ENCODE results near the gene SCARF2. TPM values are rescaled to one million over a fixed set of nuclear protein-coding genes. Genes with fewer than 3 reads are reported as not detected.
"Not testable (repeated sequence)": the region's sequence is repeated elsewhere in the genome, so short reads cannot be mapped to it uniquely, and the experiment has no call there.

SCARF2 gene
- polyA plus RNA-seq, 12 donors: 8.8 to 23.4 (median 13.0) TPM; not detected in 1

GRCh38 chr22:20464912-20465758 lies 27.5 kb upstream of the SCARF2 start:
- no peak for DNase-seq

GRCh38 chr22:20464096-20464614 lies 26.5 kb upstream of the SCARF2 start:
- no peak for DNase-seq

GRCh38 chr22:20463324-20464095 lies 25.9 kb upstream of the SCARF2 start:
- no peak for DNase-seq

GRCh38 chr22:20459862-20460261 lies 22.2 kb upstream of the SCARF2 start:
- no peak for DNase-seq

GRCh38 chr22:20459152-20459542 lies 21.5 kb upstream of the SCARF2 start:
- DNase-seq: no peak

GRCh38 chr22:20458530-20459151 lies 21.0 kb upstream of the SCARF2 start:
- DNase-seq: no peak

- no peak for DNase-seq
Observed at GRCh38 chr22:20457506-20458240, 20.0 kb upstream of the SCARF2 start.

- no peak for DNase-seq
Observed at GRCh38 chr22:20456722-20457076, 19.1 kb upstream of the SCARF2 start.

- DNase-seq: peak; percentile 85
Observed at GRCh38 chr22:20456064-20456721, 18.6 kb upstream of the SCARF2 start.

- DNase-seq: no peak
Observed at GRCh38 chr22:20455709-20456063, 18.1 kb upstream of the SCARF2 start.

- no peak for DNase-seq
Observed at GRCh38 chr22:20453222-20453621, 15.6 kb upstream of the SCARF2 start.

GRCh38 chr22:20451920-20452319 lies 14.3 kb upstream of the SCARF2 start:
- DNase-seq: no peak

- not testable (repeated sequence) for DNase-seq
Observed at GRCh38 chr22:20451129-20451778, 13.6 kb upstream of the SCARF2 start.

- DNase-seq: no peak
Observed at GRCh38 chr22:20450551-20450906, 12.9 kb upstream of the SCARF2 start.

GRCh38 chr22:20449819-20450550 lies 12.4 kb upstream of the SCARF2 start:
- DNase-seq: no peak

GRCh38 chr22:20448630-20449029 lies 11.0 kb upstream of the SCARF2 start:
- DNase-seq: no peak

- no peak for DNase-seq
Observed at GRCh38 chr22:20446383-20446970, 8.9 kb upstream of the SCARF2 start.

GRCh38 chr22:20444325-20444724 lies 6.7 kb upstream of the SCARF2 start:
- no peak for DNase-seq

- DNase-seq: no peak
Observed at GRCh38 chr22:20442485-20443284, 5.1 kb upstream of the SCARF2 start.

Data from muscle of arm (tissue), 12 donors.